ENCODE measurements around the gene CREB3.

CREB3 gene

DNA sequence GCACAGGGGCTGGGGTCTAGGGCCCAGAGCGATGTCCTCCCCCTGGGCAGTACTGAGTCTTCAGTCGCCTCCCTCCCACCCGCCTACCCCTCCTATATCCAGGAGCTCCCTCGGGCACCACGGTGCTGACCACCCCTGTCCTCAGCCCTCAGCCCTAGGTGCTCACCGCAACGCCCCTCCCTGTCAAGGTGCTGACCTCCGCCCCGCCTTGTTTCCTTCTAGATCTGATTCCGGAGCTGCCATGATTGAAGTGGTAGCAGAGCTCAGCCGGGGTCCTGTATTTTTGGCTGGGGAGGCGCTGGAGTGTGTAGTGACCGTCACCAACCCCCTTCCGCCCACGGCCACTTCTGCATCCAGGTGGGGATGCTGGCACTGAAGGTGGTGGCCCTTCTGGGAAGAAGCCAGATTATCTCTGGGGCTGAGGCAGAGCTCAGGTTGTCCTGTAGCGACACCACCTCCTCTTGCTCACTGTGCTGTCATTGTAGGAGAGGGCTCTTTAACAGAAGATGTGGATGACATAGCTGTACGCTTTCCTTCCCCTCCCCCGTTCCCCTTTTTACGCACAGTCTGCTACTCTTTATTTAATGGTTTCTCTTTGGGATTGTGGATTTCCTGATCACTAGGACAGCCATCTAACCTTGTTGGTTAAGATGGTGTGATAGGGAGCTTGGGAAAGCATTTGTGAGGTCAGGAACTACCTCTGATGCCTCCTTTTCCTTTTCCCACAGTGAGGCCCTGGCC lies 17.2 kb downstream of the CREB3 start:
- DNase-seq, result no peak

DNA sequence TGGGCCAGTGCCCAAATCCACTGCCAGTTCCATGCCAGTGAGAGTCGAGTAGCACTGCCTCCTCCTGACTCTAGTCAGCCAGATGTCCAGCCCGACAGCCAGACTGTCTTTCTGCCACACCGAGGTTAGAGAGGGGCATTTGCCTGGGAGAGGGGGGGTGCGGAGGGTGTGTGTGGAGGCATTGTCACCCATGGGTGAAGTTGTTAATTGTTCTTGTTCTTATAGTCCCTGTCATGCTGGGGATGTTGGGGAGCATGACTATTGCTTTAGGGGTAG lies 17.7 kb downstream of the CREB3 start:
- DNase-seq, result no peak

DNA sequence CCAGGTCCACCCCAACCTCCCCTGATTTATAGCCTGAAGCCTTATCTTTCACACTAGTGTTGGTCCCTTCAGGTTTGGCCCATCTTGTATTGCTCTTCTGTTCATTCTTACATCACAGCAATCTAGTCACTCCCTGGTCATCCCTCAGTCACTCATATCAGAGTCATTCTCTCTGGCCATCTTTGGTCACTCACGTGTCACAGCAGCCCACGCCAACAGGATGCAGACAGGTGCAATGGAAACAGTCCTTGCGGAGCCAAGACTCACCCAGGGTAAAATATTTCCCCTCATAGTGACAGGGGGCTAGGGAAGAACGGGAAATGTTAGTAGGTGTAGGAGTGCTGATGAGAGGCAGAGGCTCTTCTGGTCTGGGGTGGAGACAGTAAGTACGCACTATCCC lies 21.0 kb downstream of the CREB3 start:
- no peak for DNase-seq

DNA sequence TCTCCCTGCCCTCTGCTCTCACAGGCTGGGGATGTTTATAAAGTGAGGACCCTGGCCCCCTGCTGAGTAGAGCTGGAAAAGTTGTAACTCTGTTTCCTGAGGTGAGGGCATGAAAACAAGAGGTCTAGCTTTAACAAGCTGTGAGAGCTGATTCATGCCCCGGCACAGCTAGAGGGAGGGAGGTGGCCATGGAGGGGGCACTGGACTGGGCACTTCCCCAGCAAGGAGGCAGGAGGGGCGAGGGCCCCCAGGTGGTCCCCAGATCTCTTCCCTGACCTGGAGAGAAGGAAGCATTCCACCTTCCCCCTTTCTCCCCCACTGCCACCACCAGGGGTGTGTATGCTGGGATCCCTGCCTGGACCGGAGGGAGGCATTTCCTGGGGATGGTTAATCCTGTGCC lies 21.8 kb downstream of the CREB3 start, which contains the start of gene MSMP:
MSMP (minus strand) TSS at position 13 of the 400 bp plus-strand sequence. CDS start 147 bp downstream, outside the sequence.
- no peak for DNase-seq

DNA sequence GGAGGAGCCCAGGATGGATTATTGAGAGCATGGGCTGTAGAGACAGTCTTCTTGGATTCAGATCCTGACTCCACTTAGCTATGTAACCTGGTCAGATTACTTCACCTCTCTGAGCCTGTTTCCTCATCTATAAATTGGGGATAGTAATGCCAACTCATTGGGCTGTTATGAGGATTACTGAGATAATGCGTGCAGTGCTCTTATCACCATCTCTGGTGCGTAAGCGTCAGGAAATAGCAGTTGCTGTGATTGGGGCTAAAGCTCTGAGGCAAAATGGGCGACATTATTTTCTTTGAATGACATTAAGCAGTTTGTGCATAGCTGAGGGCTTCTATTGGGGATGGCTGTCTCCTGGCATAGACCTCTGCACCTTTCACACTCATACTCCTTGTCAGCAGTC lies 22.6 kb downstream of the CREB3 start:
- DNase-seq, result no peak

DNA sequence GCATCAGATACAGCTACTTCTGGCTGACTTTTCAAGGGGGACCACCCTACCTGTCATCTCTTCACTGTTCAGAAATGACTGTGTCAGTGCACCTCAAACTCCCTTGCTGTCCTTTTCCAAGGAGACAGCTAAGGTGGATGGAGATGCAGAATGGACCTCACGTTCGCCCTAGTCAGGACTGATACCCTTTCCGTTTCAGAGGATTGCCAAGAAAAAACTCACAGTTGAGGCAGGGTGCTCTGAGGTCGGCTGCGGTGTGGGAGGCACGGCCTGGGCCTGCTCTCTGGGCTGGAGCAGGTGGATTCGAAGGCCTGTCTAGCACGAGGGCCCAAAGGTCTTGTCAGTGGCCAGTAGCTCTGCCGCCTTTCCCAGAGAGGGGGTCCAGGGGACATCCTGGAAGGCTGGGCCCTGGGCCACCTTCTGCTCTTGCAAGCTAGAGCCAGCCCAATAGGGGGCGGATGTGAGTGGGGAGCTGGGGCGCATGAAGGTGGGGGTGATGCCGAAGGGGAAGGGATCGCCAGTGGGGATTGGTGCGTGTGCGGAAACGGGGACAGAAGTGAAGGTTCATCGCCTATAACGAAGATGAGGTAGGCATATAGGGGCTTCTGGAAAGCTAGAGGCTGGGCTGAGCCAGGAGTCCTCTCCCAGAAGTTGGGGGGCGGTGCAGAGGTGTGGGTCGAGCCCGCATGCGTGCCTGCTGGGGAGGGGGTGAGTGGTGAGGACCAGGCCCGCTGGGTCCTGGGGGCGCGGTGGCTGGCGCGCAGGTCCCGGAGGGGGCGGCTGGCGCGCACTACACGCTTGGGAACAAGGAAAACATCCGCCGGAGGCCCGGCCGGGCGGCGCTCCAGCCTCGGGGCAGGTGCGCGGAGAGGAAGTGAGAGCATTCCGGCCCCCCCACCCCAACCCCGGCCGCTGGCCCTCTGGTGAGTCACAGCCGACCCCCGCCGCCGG lies 24.1 kb downstream of the CREB3 start:
- DNase-seq, result no peak

DNA sequence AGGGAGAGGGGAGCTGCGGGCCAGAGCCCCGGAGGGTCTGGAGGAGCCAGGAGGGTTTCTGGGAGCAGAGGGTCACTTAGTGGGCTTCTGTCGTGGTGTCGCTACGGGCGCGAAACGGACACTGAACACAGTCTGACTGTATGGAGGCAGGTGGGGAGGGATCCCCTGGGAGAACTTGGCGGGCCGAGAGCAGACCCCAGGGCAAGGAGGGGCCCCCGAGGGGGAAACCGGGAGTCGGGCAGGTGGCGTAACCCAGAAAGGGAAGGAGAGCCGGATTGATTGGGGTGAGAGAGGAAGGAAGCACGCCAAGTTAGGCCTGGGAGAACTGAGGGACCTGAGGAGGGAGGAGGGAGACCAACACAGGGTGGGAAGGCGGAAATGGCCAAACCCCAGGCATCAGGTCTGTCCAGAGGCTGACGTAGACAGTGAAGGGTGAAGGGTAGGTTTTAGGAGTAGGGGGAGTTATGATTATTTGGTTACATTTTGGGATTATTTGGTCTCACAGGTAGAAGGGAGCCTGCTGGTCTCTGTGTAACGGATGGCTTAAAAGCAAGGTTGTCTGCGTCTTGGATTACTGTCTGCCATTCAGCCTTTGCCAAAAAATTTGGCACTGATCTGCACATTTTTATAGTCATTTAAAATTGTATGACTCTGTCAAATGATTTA lies 24.9 kb downstream of the CREB3 start:
- DNase-seq, result no peak

DNA sequence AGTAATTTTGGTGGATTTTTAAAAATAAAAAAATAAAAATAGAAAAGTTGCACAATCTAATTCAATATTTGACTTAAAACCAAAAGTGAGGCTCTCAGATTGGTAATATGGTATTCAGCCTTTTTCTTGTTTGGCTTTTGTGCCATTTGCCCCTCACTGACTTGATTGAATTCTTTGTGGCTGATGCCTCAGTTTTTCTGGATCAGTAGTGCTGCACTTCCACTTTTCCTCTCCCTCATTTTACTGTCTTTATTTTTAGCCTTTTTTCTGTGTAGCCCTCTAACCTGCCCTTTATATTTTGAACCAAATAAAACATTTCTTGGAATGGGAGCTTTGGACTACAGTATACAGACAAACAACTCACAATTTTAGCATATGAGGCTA lies 25.4 kb downstream of the CREB3 start:
- no peak for DNase-seq

DNA sequence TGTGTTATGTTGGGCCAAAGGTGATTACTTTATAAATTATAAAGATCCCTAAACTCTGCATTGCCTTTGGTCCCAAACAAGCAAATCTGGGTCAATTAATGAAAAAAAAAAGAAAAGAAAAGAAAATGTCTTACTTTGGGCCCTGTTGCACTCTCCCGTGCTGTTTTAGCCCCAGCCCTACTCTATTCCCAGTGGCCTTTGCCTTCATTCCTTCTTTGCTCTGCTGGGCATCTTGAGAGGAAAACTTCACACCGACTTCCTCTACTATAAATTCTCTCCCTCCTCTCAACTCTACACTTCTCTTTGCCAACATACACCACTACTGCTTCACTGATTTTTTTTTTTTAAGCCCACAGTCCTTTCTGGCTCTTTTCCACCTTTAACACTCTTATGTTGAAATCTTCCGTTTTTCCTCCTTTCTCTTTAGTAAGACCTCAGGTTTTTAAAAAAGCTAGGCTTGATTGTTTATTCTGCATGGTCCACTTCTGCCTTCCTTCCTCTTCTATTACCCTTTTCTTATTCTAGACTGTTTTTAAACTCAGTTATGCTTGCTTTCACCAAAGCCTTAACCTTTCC lies 26.1 kb downstream of the CREB3 start:
- DNase-seq, result no peak

DNA sequence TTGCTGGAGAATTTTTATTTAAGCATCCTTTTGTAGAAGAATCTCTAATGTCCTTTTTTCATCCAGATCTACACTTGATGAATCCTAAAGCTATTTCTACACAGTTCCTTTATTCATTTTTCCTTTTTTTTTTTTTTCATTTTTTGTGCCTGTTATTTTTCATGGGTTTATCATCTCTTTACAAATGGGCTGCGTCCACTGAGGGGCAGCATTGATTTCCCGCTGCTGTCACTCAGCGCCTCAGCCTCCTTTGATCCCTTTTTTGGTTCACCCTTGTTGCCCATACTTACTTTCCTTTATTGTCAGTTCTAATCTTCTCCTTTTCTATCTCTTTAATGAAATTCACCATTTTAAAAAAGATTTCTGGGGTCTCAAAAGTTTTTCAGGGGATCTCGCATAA lies 27.3 kb downstream of the CREB3 start:
- DNase-seq, result no peak

DNA sequence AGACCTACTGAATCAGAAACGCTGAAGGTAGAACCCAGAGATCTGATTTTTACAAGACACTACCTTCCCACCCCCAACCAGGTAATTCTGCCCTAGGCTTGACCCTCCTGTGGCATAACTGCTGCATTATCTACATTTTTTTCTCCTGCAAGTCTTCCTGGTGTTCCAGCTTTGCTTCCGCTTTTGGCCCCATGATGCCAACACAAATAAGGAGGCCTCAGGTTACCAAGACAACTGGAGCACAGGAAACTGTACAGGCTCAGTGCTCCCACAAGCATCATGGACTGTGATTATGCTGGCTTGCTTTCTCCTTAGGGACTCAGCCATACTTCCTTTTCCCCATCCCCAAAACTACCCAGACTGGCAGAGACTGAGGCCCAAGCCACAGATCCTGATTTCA lies 28.2 kb downstream of the CREB3 start:
- DNase-seq, result peak; percentile 48

DNA sequence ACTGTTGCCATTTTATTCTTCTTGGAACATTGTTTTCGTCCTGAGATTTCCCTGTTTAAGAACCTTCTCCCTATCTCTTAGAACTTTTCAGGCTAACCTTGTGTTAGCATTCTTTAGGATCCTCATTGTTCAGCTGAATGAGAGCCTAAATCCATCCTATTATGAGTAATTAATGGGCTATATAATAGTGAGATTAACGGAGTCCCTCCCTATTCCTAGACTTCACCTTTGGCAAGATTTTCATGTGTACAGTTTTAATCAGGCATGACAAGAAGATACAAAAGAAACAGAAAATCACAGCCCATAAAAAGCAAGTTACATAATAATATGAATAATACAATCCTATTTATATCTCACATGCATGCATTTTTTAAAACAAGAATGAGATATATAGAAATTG lies 30.7 kb downstream of the CREB3 start:
- no peak for DNase-seq

DNA sequence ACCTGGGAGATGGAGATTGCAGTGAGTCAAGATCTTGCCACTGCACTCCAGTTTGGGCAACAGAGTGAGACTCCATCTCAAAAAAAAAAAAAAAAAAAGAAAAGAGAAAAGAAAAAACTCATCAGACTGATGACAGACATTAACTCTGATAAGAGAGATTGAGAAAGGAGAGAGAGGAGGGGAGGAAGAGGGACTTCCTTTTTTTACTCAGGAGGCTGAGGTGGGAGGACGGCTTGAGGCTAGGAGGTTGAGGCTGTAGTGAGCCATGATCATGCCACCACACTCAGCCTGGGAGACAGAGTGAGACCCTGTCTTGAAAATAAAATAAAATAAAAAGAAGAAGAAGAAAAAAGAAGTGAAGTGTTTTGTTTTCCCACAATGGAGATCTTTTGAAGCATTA lies 31.3 kb downstream of the CREB3 start:
- DNase-seq, result no peak

DNA sequence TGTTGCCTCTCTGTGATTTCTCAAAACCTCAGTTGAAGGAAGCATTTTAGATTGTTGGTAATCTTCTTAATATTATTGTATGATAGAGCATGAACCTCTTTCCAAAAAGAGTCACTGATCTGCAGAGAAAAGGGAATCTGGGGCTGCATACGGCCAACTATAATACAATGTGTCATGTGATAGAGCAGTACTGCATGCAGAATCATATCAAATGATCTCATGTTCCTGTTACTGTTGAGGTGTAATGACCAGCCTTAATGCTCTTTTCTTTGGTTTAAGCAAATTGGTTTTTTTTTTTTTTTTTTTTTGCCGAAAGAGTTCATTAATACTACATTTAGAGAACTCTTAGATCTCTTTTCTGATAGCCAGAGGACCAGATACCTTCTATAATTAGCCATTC lies 34.5 kb downstream of the CREB3 start:
- no peak for DNase-seq

DNA sequence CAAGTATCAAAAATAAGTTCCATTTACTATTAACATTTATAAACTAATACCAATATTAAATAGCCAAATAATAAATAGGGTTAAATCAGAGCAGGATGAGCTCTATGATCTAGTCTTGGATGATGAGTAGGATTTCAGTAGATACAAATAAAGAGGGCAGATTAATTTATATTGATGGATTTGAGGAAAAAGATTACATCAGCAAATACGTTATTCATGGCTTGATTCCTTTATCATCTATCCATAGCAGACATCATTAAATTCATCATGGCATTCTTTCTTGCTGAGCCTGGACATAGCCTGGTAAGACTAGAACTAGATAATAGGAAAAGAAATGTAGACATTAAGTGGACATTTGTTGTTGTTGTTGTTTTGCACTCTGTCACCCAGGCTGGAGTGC lies 35.0 kb downstream of the CREB3 start:
- DNase-seq, result no peak

DNA sequence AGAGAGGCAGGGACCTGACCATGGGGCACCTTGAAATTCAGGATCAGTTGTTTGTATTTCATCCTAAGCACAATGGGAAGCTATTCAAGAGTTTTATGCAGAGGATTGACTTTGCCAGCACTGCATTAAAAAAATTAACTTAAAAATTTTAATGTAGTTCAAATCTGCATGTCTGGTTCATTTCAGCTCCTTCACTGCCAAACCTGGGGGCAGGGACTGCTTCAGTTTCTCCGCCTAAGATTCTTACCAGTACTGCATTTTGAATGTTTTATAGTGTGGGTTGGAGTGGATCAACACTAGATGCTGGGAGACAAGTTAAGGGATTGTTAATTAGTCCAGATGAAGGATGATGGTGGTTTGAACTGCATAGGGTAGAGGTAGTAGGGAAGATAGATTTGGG lies 37.3 kb downstream of the CREB3 start:
- DNase-seq, result no peak

DNA sequence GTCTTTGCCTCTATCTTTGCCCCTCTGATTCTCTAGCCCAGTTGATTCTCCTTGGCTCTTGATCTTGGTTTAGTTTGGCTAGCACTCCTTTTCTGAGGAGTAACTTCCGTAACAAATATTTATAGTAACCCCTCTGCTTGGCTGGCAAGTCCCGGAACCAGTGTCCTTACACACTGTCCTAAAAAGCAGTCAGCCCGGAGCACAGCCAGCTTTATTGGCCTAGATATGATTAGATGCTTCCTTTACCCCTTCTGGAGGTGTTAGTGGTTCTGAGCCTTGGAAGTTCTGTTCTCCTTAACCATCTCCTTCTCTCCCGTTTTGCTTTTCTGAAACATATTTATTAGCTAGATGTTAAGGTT lies 38.6 kb downstream of the CREB3 start:
- DNase-seq, result no peak

DNA sequence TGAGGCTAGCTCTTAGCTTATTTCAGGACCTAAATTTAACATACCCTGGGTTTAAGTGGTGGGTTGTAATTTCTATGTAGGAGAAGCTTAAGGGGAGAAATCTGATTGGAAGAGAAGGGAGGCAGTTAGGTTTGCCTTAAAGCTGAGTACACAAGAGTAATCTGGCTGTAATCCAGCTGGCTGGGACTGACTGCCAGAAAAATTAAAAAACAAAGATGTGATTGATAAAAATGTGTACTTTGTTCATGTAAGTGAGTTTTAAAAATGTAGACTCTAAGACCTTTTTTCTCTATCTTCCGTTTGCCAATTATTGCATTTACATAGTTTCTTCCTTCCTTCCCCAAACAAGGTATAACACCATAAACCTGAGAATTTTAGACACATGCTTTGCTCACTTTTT lies 39.1 kb downstream of the CREB3 start:
- DNase-seq, result no peak

DNA sequence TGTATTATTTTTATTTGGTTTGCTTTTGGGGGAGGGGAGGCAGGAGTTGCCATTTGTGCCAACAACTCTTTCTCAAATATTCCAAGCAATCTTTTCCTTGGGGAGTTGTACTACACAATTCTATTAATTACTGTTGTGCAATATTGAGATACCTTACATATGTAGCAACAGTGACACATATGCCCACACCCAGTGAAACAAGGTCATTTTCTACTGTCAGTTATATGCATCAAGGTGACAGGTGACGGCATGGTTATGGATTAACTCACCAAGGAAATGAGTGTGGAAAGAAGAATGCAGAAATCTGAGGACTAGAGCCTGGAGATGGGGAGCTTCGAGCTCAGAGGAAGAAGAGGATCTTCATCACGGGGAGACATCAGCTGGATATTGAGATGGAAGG lies 39.5 kb downstream of the CREB3 start:
- no peak for DNase-seq

DNA sequence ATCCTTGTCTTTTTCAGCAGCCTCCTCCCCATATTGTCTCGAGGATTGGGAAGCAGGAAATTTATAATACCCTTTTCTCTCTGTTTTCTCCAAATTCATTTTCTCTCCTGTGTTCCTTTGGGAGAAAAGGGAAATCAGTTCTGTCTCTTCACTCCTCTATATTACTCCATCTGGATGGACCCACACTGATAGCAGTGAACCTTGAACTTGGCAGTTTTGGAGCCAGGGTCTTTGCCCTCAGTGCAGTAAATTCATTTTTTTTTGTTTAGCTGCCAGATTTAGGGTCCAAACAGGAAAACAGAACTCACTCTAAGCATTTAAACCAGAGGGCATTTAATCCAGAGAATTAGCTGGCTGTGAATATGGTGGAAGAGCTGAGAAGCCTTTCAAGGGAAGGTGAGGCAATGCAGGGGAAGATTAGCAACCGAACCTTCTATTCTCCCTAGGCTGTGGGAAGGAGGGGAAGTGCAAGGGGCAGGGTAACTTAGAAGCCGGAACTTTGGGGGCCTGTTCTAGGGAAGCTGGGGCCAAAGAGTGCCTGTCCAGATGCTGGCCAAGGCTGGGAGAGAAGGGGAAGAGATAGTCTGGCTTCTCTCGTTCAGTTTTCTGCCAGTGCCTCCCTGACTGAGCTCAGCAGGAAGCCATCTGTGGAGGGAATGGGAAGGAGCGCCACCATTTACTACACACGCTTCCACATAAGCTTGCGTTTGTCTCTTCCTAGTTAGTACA lies 42.6 kb downstream of the CREB3 start:
- DNase-seq, result no peak

DNA sequence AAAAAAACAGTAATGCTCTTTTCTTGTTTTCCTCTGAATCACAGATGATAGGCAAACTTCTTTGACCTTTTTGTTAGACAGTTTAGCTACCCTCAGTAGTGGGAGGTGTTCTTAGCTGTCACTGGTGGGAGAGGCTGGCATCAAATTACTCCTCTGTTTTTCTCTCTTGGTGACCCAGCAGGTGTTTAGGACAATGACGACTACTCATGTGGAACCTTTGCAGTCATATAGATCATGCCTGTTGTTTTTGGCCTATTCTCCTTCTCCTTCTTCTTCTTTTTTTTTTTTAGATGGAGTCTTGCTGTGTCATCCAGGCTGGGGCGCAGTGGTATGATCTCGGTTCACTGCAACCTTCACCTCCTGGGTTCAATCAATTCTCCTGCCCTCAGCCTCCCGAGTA lies 43.6 kb downstream of the CREB3 start:
- no peak for DNase-seq

DNA sequence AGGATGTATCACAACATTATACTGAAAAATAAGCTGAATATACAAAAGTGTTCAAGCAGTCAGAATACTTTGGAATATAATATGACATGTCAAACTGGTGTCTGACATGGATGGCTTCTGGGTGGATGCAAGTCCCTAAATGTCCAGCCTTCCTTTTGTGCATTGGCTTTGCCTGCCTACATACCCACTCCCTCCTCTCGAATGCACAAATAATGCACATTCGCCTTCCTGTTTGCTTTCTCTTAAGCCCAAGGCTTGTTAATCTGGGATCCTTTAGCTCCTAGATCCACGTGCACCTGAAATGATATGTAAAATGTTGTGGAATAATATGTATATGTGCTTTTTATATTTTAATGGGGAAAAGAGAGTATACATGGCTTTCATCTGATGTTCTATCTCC lies 46.0 kb downstream of the CREB3 start:
- DNase-seq, result no peak

DNA sequence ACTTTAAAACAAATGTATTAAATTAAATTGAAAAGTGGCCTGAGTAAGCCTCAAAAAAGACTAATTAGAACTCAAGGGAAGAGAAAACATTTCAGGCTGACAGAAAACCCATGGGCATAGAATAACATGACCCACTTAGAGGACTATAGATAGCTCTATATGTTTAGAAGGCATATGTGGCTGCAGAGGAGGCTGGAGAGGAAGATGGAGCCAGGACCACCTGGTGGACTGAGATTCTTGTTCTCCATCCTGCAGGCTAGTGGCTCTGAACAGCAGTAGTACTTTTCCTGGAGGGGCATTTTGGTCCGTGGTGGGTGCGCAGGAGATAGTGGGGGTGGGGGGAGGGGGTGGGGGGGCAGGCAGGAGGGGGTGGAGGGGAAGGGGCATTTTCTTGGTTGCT lies 48.6 kb downstream of the CREB3 start:
- no peak for DNase-seq

Data from fibroblast of skin of scalp (primary cell).